C4-2B (cell line): ENCODE results near the gene AGTRAP.

Experiments used
- H3K27ac ChIP-seq: fragments of 450-650 bp; 2 replicates; pipeline ENCODE4 v1.5.1; 2017
- CTCF ChIP-seq: fragments of 450-650 bp; conservative IDR thresholded peaks from 2 replicates; pipeline ENCODE4 v1.5.1; 2017; ENCODE audit warnings: mild to moderate bottlenecking
- ZFX ChIP-seq: fragments of 450-650 bp; IDR thresholded peaks from 2 replicates; pipeline ENCODE4 v1.6.1; 2017

Gene AGTRAP

GRCh38 chr1:11708554-11709350 lies 27.2 kb upstream of the AGTRAP start:
- no peak overlapping the region for H3K27ac ChIP-seq
- no peak for TF ChIP-seq CTCF
- no peak for TF ChIP-seq ZFX

GRCh38 chr1:11711490-11711889 lies 24.4 kb upstream of the AGTRAP start:
- TF ChIP-seq ZFX = no peak
- no peak for TF ChIP-seq CTCF
- no peak overlapping the region for H3K27ac ChIP-seq

GRCh38 chr1:11712285-11712684 lies 23.7 kb upstream of the AGTRAP start:
- TF ChIP-seq CTCF (no peak), ZFX (no peak)
- no peak overlapping the region for H3K27ac ChIP-seq

- no peak overlapping the region for H3K27ac ChIP-seq
- TF ChIP-seq ZFX (no peak), CTCF (no peak)
These were observed 22.8 kb upstream of the AGTRAP start for GRCh38 chr1:11713095-11713494.

GRCh38 chr1:11714831-11715575 lies 20.9 kb upstream of the AGTRAP start:
- TF ChIP-seq ZFX (no peak), CTCF (no peak)

GRCh38 chr1:11719313-11720032 lies 16.5 kb upstream of the AGTRAP start:
- no peak overlapping the region for H3K27ac ChIP-seq
- no peak for TF ChIP-seq ZFX
- peak; percentile 98 for TF ChIP-seq CTCF

More at GRCh38 chr1:11714831-11715575, 20.9 kb upstream of the AGTRAP start:
- H3K27ac ChIP-seq = no peak overlapping the region

- no peak overlapping the region for H3K27ac ChIP-seq
- TF ChIP-seq ZFX (no peak), CTCF (peak; percentile 70)
These were observed 15.9 kb upstream of the AGTRAP start for GRCh38 chr1:11720033-11720376.
